Duodenal mucosa (tissue), 2 donors: ENCODE results near the gene NEURL1.

Experiments used
- H3K27ac ChIP-seq: one replicate; pipeline ENCODE4 v1.7.0; 2013; ENCODE audit warnings: low read depth, low read length
- H3K27me3 ChIP-seq, 2 donors: one replicate each; pipeline ENCODE4 v1.7.0; 2013; ENCODE audit warnings: low read length in 2 of 2, control low read depth in 1 of 2; ENCODE audit not compliant: insufficient read depth in 2 of 2, control insufficient read depth in 1 of 2
- H3K36me3 ChIP-seq, 2 donors: one replicate each; pipeline ENCODE4 v1.7.0; 2013; ENCODE audit warnings: low read length in 2 of 2, control low read depth in 1 of 2; ENCODE audit not compliant: insufficient read depth in 2 of 2, control insufficient read depth in 1 of 2
- H3K4me1 ChIP-seq, 2 donors: one replicate each; pipeline ENCODE4 v1.7.0; 2013; ENCODE audit warnings: low read length in 2 of 2, control low read depth in 1 of 2; ENCODE audit not compliant: insufficient read depth in 2 of 2, control insufficient read depth in 1 of 2
- H3K4me3 ChIP-seq, 2 donors: one replicate each; pipeline ENCODE4 v1.7.0; 2013; ENCODE audit warnings: low read length in 2 of 2, low read depth in 1 of 2
- H3K9ac ChIP-seq, 2 donors: one replicate each; pipeline ENCODE4 v1.7.0; 2013; ENCODE audit warnings: low read length in 2 of 2, low read depth in 1 of 2
- H3K9me3 ChIP-seq, 2 donors: one replicate each; pipeline ENCODE4 v1.7.0; 2013; ENCODE audit warnings: low read length in 2 of 2, control low read depth in 1 of 2; ENCODE audit not compliant: control insufficient read depth in 1 of 2

NEURL1 gene

DNA sequence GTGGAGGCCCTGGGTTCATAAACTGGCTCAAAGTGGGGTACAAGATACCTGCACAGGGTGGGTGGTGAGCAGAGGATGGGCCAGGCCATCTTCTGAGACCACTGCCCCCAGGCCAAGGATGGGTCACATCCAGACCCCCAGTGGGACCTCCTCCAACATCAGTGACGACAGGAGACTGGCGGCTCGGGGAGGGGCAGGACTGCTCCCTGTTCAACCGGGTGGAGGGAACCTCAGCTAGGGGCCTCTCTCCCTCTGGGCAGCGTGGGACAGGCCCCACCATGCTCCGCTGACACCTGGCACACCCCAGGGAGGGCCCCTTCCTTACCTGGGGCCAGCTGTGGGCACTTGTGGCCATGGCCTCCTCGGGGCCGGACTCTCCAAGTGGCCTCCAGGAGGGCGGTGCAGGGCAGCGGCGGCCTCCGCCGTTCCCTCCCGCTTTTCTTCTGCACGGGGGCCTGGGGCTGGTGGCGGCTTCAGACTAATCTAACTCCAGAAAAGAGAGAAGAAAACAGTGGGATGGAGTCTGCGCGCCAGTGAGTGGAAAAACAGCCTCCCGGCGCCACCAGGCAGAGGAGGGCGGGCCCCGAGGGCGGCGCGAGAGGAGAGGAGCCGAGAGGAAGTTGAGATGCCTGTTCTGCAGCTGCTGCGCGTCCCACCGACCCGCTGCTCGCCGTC is 41.5 kb upstream of the NEURL1 start, which contains the start of gene CALHM2:
TSS of gene CALHM2 (minus strand) at position 540 of the 675 bp plus-strand sequence. CDS start 2,429 bp downstream, outside the sequence.
- H3K9me3 ChIP-seq, result no peaks in the 10 kb centered on the region

DNA sequence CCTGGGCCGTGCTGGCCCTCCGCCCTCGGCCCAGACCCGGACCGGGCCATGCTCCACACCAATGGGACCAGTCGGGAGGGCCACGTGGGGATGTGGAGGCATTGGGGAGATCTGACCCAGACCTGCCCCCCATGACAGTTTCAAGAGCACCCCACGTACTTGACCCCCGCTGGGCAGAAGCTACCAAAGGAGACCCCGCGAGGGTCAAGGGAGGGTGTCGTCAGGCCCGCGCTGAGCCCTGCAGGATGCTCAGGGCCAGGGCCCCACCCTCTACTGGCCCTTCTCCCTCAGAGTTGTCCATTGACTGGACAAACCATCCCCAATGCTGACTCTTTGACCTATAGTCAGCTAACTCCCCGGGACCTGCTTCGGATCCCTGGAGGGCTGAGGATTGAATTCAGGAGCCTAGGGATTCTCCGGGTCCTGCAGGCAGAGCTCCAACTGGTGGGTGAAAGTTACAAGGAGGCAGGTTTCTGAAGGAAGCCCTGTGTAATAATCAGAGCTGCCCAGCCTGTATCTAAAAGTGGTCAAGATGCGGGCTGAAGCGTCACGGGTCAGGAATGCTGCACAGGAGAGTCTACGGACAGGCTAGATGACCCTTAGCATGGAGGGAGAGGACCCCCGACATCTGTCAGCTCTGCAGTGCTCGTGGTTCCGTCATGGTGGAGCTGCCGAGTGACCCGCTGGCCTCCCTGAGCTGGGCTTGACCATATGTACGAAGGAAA is 40.8 kb upstream of the NEURL1 start:
- H3K27me3 ChIP-seq, result no peaks in the 10 kb centered on the region
- H3K4me3 ChIP-seq, result peak overlapping the region; percentile 79 to 86
- H3K4me1 ChIP-seq, result peaks cover 9 to 45% of the 10 kb centered on the region in 2 donors
- H3K9ac ChIP-seq, result peak overlapping the region; percentile 64 to 75
- H3K27ac ChIP-seq, result peak overlapping the region; percentile 82
- no peaks in the 10 kb centered on the region for H3K9me3 ChIP-seq
- peaks cover 2 to 17% of the 10 kb centered on the region in 2 donors for H3K36me3 ChIP-seq

More for the DNA sequence above, 41.5 kb upstream of the NEURL1 start, which contains the start of gene CALHM2:
- Histone ChIP-seq H3K27ac (peak within 1 kb of the TSS; percentile 82), H3K9ac (peak within 1 kb of the TSS; percentile 64 to 75), H3K4me1 (peaks cover 9 to 45% of the 10 kb centered on the region in 2 donors), H3K27me3 (no peaks in the 10 kb centered on the region), H3K36me3 (peaks cover 6 to 24% of the 10 kb centered on the region in 2 donors), H3K4me3 (peak within 1 kb of the TSS; percentile 79 to 86)

DNA sequence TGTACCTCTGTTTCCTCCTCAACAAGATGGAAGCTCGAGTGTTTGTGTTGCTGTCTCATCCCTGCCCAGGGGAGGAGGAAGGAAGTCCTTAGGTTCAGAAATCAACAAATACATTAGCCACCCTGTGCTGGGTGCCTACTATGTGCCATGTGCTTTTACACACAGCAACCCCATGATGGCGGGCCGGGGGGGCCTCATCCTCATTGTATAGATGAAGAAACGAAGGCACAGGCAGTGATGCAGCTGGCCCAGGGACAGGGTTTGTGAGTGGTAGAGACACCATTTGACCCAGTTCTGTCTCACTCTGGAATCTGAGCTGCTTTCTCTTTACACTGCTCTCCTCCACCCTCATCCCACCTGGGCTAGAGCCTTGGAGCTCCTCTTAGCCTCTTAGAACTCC is 39.5 kb upstream of the NEURL1 start:
- Histone ChIP-seq H3K36me3 (peaks cover 0 to 8% of the 10 kb centered on the region in 2 donors), H3K27ac (no peak overlapping the region), H3K9me3 (no peaks in the 10 kb centered on the region), H3K27me3 (no peaks in the 10 kb centered on the region), H3K4me1 (peaks cover 9 to 39% of the 10 kb centered on the region in 2 donors), H3K9ac (no peak overlapping the region), H3K4me3 (no peak overlapping the region)

DNA sequence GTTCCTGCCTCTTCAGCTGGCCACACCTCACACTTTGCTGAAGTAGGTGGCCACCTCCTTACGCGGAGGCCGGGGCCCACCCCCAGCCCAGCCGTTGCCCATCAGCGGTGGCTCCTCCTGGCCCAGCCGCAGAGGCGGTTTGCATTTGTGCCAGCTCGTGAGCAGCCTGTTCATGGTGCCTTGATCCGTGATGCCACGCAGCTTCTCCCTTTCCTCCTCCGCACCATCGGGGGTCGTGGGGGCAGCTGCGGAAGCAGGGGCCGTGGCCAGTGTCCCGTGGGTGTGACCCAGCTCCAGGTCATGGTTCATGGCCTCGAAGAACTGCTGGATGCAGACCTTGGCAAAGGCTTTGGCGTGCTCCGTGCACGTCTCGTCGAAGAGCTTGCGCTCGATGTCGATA is 38.3 kb upstream of the NEURL1 start:
- H3K36me3 ChIP-seq, result no peaks in the 10 kb centered on the region
- H3K9ac ChIP-seq, result no peak overlapping the region
- H3K4me3 ChIP-seq, result no peak overlapping the region
- no peaks in the 10 kb centered on the region for H3K9me3 ChIP-seq
- H3K4me1 ChIP-seq, result peaks cover 9 to 27% of the 10 kb centered on the region in 2 donors
- no peaks in the 10 kb centered on the region for H3K27me3 ChIP-seq
- no peak overlapping the region for H3K27ac ChIP-seq

DNA sequence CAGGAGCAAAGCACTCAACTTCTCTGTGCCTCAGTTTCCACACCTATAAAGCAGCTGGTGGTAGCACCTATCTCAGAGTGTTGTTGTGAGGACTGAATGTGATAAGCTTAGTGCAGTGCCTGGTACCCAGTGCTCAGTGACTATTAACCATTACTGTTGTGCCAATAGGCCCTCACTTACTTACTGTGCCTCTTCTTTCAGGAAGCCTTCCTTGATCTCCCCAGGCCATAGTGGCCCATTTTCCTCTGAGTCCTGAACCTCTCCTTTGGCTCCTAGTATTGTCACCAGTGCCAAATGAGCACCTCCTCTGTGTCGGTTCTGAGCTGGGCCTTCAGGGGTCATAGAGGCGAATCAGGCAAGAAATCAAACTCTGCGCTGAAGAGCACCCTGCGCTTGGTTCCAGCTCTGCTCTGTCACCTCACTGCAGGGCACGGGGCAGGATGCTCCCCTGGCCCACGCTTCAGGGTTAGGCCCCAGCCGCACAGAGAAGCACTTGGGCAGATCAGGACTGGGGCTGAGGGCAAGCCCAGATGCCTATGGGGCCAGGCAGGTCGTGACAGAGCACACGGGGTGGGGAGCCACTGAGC is 37.3 kb upstream of the NEURL1 start:
- Histone ChIP-seq H3K4me1 (peaks cover 4 to 18% of the 10 kb centered on the region in 2 donors), H3K9me3 (no peaks in the 10 kb centered on the region), H3K9ac (no peak overlapping the region), H3K27ac (no peak overlapping the region), H3K27me3 (no peaks in the 10 kb centered on the region), H3K36me3 (no peaks in the 10 kb centered on the region), H3K4me3 (no peak overlapping the region)

DNA sequence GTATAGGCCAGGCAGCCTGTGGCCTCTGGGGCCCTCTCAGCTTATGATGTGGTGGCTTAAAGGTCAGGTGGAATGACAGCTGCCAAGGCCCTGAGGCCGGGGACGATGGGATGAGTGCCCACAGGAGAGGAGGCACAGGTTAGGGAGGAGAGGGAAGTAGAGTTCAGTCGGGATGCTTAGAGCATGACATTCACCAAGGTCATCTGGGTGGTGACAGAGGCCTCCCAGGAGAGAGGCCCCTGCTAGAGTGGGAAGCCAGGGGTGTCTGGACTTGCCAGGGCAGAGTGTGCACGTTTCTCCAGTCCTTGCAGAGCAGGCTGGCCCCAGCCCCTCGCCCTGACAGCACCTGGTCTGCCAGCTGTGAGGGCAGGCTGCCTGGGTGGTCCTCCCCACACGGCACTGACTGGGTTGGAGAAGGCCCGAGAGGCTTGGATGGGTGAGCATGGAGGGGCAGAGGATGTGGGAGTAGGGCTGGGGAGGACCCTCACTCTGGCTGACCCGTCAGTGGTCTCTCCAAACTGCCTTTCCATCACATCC is 36.3 kb upstream of the NEURL1 start:
- no peak overlapping the region for H3K27ac ChIP-seq

DNA sequence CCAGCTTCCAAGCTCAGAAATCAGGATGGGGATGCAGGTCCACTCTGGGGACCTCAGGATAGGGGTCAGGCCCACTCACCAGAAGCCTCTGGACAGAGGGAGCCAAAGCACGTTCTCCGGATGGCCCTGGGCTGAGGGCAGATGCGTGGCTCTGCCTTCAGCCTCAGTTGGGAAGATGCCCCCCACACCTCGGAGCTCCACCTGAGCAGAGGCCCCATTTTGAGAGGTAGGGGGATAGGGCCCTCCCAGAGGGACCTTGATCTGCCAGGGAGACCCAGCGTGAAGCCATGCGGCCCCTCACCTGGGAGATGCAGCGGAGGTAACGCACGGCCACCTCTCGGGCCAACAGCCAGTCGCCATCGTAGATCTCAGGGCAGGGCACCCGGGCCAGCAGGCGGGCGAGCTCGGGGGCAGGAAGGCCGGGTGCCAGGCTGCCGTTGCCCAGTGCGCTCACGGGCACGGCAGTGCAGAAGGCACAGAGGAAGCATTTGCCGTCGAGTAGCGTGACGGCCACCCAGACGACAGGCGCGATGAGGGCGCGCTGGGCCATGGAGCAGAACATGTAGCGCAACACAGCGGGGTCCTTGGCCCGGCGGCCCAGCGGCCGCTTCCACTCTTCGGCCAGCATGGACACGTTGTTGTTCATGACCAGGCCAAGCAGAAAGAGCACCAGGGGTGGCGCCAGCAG is 35.5 kb upstream of the NEURL1 start:
- Histone ChIP-seq H3K9me3 (no peaks in the 10 kb centered on the region), H3K27me3 (no peaks in the 10 kb centered on the region), H3K4me1 (no peaks in the 10 kb centered on the region), H3K36me3 (no peaks in the 10 kb centered on the region), H3K27ac (no peak overlapping the region), H3K4me3 (no peak overlapping the region), H3K9ac (no peak overlapping the region)

More for the DNA sequence above, 36.3 kb upstream of the NEURL1 start:
- Histone ChIP-seq H3K4me1 (peaks cover 4 to 8% of the 10 kb centered on the region in 2 donors), H3K4me3 (no peak overlapping the region), H3K9ac (no peak overlapping the region), H3K36me3 (no peaks in the 10 kb centered on the region), H3K9me3 (no peaks in the 10 kb centered on the region), H3K27me3 (no peaks in the 10 kb centered on the region)

DNA sequence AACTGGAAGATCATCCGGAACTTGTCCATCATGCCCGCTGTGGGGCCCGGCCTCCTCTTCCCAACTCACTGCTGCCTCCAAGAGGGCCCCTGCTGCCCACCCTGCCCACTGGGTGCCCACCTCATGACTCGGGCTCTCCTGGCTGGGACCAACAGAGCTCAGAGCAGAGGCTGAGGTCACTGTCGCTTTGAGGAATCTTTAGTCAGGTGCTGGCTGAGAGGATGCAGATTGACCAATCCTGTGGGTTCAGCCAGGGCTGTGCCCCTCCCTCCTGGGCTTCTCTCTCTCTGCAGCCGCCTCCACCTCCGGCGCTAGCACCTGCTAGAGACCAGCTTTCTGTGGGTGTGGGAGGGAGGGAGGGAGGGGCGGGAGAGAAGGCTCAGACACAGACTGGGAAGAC is 34.8 kb upstream of the NEURL1 start, which contains the start of gene CALHM1:
TSS of gene CALHM1 (minus strand) at position 181 of the 400 bp plus-strand sequence. CDS start at position 32, 149 bp downstream.
- Histone ChIP-seq H3K9ac (no peak within 1 kb of the TSS), H3K4me1 (no peaks in the 10 kb centered on the region)

DNA sequence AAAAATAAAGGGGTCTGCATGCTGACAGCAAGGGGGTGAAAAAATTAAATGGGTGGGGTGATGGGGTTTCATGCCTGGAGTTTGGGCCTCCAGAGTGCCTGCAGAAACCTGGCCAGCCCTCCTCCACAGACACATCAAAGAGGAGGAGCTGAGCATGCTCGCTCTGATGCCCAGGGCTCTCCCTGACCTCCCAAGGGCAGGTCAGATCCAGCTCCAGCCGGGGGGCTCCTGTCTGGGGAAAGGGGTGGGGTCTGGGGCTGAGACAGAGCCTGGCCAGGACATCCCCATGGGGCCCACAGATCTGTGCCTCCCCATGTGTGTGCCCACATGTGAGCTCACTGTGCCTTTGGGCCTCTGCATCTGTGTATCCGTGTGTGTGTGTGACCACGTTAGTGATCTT is 33.9 kb upstream of the NEURL1 start:
- Histone ChIP-seq H3K27ac (no peak overlapping the region), H3K27me3 (no peaks in the 10 kb centered on the region), H3K9me3 (no peaks in the 10 kb centered on the region), H3K9ac (no peak overlapping the region), H3K4me1 (no peaks in the 10 kb centered on the region), H3K36me3 (no peaks in the 10 kb centered on the region), H3K4me3 (no peak overlapping the region)

More for the DNA sequence above, 34.8 kb upstream of the NEURL1 start, which contains the start of gene CALHM1:
- Histone ChIP-seq H3K4me3 (no peak within 1 kb of the TSS), H3K27me3 (no peaks in the 10 kb centered on the region), H3K36me3 (no peaks in the 10 kb centered on the region), H3K9me3 (no peaks in the 10 kb centered on the region), H3K27ac (no peak within 1 kb of the TSS)
